GM23338 (cell line): Measurements from ENCODE around the gene MYDGF. TPM values are rescaled to one million over a fixed set of nuclear protein-coding genes. Genes with fewer than 3 reads are reported as not detected.

Experiments
- ATAC-seq: fragments of 200-7000 bp; cut with Tn5 transposase; 3 replicates; pipeline ENCODE4 v1.9.1; 2020
- DNase-seq: peaks from one replicate; pipeline ENCODE4 v3.0.0-alpha.2; 2015; ENCODE audit warnings: low spot score
- H2AFZ ChIP-seq: fragments of 200-600 bp; sonication (generic); 2 replicates; pipeline ENCODE4 v1.8.0; 2016; ENCODE audit warnings: antibody characterized with exemption, mild to moderate bottlenecking, moderate library complexity
- H3F3A ChIP-seq: fragments of 200-600 bp; sonication (generic); replicated peaks from 2 replicates; pipeline ENCODE4 v1.8.0; 2017; ENCODE audit warnings: antibody characterized with exemption, mixed run types, low read depth
- H3K27ac ChIP-seq: fragments of 200-600 bp; sonication (generic); 2 replicates; pipeline ENCODE4 v1.6.1; 2016; ENCODE audit warnings: low read depth
- H3K27me3 ChIP-seq: fragments of 200-600 bp; sonication (generic); 2 replicates; pipeline ENCODE4 v1.8.0; 2016; ENCODE audit warnings: mild to moderate bottlenecking, mixed run types, moderate library complexity; ENCODE audit not compliant: insufficient read depth
- H3K36me3 ChIP-seq: fragments of 200-600 bp; sonication (generic); 2 replicates; pipeline ENCODE4 v1.8.0; 2016; ENCODE audit warnings: mild to moderate bottlenecking; ENCODE audit not compliant: insufficient read depth
- H3K4me1 ChIP-seq: fragments of 200-600 bp; sonication (generic); 2 replicates; pipeline ENCODE4 v1.8.0; 2016; ENCODE audit warnings: mild to moderate bottlenecking, moderate library complexity; ENCODE audit not compliant: insufficient read depth
- H3K4me2 ChIP-seq: fragments of 200-600 bp; sonication (generic); 2 replicates; pipeline ENCODE4 v1.7.1; 2017; ENCODE audit warnings: mixed run types
- H3K4me3 ChIP-seq: fragments of 200-600 bp; sonication (generic); 2 replicates; pipeline ENCODE4 v1.6.1; 2016; ENCODE audit warnings: mixed run types
- H3K79me2 ChIP-seq: fragments of 200-600 bp; sonication (generic); replicated peaks from 2 replicates; pipeline ENCODE4 v1.8.0; 2017; ENCODE audit warnings: mild to moderate bottlenecking; ENCODE audit not compliant: insufficient read depth
- H3K9me2 ChIP-seq: fragments of 200-600 bp; sonication (generic); 2 replicates; pipeline ENCODE4 v1.8.0; 2017; ENCODE audit not compliant: insufficient read depth
- H4K20me1 ChIP-seq: fragments of 200-600 bp; sonication (generic); replicated peaks from 2 replicates; pipeline ENCODE4 v1.8.0; 2017; ENCODE audit warnings: mild to moderate bottlenecking; ENCODE audit not compliant: insufficient read depth
- H3K27ac Mint-ChIP-seq: 2 replicates; pipeline ENCODE4 v1.8.0; 2020; ENCODE audit warnings: inconsistent platforms, mild to moderate bottlenecking, moderate library complexity, mixed read lengths
- H3K27me3 Mint-ChIP-seq: 3 replicates; pipeline ENCODE4 v1.8.0; 2022; ENCODE audit warnings: low read depth, mild to moderate bottlenecking, moderate library complexity, mixed read lengths, inconsistent platforms; ENCODE audit not compliant: insufficient read depth, poor library complexity
- H3K36me3 Mint-ChIP-seq: 3 replicates; pipeline ENCODE4 v1.8.0; 2021; ENCODE audit warnings: low read depth, mild to moderate bottlenecking, inconsistent platforms, moderate library complexity, mixed read lengths
- H3K4me1 Mint-ChIP-seq: 3 replicates; pipeline ENCODE4 v1.8.0; 2020; ENCODE audit warnings: mild to moderate bottlenecking, inconsistent platforms, mixed read lengths
- H3K4me3 Mint-ChIP-seq: 3 replicates; pipeline ENCODE4 v1.8.0; 2021; ENCODE audit warnings: moderate library complexity, mild to moderate bottlenecking, inconsistent platforms, mixed read lengths
- H3K9me3 Mint-ChIP-seq: 3 replicates; pipeline ENCODE4 v1.8.0; 2020; ENCODE audit warnings: moderate library complexity, mild to moderate bottlenecking, inconsistent platforms, mixed read lengths
- CREB1 ChIP-seq: fragments of 250-450 bp; sonication (Bioruptor Pico); IDR thresholded peaks from 2 replicates; pipeline ENCODE4 v1.5.0; 2020; ENCODE audit warnings: low read depth, mild to moderate bottlenecking, moderate library complexity
- EZH2phosphoT487 ChIP-seq: fragments of 200-600 bp; sonication (generic); IDR thresholded peaks from one replicate; pipeline ENCODE4 v1.8.1; 2018; ENCODE audit warnings: antibody characterized with exemption; ENCODE audit not compliant: unreplicated experiment
- POLR2AphosphoS5 ChIP-seq: IDR thresholded peaks from 2 replicates; pipeline ENCODE4 v1.6.1; 2016; ENCODE audit warnings: antibody characterized with exemption, low read depth
- ZNF331 ChIP-seq: fragments of 250-450 bp; sonication (Bioruptor Pico); IDR thresholded peaks from 2 replicates; pipeline ENCODE4 v1.5.0; 2020; ENCODE audit warnings: low read depth, mild to moderate bottlenecking, moderate library complexity
- polyA plus RNA-seq: library from polyadenylated mRNA; unstranded; fragments of >200 nt; fragmentation: Nextera tagmentation; extraction: Ambion mirVana; gene quantifications from 2 replicates; pipeline ENCODE4 v1.2.1, GENCODE V29; 2016
- total RNA-seq: library from RNA; depleted of rRNA; stranded (reverse); fragments of >200 nt; shearing (Covaris generic); gene quantifications from 2 replicates; pipeline ENCODE4 v1.2.3, GENCODE V29; 2014
- TF ChIP-seq, protein P1 (sequence below): fragments of 250-450 bp; sonication (Bioruptor Pico); IDR thresholded peaks from 2 replicates; pipeline ENCODE4 v1.5.0; 2020; ENCODE audit warnings: mild to moderate bottlenecking, moderate library complexity
- TF ChIP-seq, protein P2 (sequence below): IDR thresholded peaks from 2 replicates; pipeline ENCODE4 v1.6.1; 2016; ENCODE audit warnings: antibody characterized with exemption
- TF ChIP-seq, protein P3 (sequence below), 2 experiments: fragments of 200-600 bp in 1 of 2; sonication (generic) in 1 of 2; conservative IDR thresholded peaks; 2 replicates each; pipeline versions ENCODE4 v1.5.1 to v1.6.1; 2016 to 2017; ENCODE audit warnings: antibody characterized with exemption in 2 of 2, low read depth in 2 of 2, mild to moderate bottlenecking in 2 of 2, moderate library complexity in 1 of 2

The MYDGF gene
- total and polyA plus RNA-seq, 2 experiments from 2014 or later = 42.3 to 99.5 TPM

DNA sequence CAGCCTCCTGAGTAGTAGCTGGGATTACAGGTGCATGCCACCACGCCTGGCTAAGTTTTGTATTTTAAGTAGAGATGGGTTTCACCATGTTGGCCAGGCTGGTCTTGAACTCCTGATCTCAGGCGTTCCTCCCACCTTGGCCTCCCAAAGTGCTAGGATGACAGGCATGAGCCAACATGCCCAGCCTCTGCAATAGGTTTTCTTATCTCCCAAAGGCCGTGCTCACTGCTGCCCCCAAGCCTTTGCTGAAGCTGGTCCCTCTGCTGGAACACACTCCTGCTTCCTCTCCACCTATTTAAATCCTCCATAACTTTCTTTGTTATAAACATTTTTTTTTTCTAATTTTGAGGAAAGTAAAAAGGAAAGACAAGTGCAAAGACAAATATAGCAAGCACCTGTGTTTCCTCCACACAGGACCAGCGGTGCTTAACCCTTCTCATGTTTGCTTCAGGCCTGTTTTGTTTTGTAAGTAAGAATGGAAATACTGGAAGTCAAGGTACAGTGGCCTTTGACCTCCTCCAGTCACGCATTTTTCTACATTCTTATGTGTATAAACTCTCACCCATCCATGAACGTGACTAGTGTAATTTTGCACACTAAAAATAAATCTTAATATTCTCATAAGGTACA lies 45.3 kb downstream of the MYDGF start:
- TF ChIP-seq POLR2AphosphoS5 (no peak), ZNF331 (CRISPR knock-in tag) (peak; percentile 71), CREB1 (CRISPR knock-in tag) (no peak), EZH2phosphoT487 (no peak)
- TF ChIP-seq, protein P1, sequence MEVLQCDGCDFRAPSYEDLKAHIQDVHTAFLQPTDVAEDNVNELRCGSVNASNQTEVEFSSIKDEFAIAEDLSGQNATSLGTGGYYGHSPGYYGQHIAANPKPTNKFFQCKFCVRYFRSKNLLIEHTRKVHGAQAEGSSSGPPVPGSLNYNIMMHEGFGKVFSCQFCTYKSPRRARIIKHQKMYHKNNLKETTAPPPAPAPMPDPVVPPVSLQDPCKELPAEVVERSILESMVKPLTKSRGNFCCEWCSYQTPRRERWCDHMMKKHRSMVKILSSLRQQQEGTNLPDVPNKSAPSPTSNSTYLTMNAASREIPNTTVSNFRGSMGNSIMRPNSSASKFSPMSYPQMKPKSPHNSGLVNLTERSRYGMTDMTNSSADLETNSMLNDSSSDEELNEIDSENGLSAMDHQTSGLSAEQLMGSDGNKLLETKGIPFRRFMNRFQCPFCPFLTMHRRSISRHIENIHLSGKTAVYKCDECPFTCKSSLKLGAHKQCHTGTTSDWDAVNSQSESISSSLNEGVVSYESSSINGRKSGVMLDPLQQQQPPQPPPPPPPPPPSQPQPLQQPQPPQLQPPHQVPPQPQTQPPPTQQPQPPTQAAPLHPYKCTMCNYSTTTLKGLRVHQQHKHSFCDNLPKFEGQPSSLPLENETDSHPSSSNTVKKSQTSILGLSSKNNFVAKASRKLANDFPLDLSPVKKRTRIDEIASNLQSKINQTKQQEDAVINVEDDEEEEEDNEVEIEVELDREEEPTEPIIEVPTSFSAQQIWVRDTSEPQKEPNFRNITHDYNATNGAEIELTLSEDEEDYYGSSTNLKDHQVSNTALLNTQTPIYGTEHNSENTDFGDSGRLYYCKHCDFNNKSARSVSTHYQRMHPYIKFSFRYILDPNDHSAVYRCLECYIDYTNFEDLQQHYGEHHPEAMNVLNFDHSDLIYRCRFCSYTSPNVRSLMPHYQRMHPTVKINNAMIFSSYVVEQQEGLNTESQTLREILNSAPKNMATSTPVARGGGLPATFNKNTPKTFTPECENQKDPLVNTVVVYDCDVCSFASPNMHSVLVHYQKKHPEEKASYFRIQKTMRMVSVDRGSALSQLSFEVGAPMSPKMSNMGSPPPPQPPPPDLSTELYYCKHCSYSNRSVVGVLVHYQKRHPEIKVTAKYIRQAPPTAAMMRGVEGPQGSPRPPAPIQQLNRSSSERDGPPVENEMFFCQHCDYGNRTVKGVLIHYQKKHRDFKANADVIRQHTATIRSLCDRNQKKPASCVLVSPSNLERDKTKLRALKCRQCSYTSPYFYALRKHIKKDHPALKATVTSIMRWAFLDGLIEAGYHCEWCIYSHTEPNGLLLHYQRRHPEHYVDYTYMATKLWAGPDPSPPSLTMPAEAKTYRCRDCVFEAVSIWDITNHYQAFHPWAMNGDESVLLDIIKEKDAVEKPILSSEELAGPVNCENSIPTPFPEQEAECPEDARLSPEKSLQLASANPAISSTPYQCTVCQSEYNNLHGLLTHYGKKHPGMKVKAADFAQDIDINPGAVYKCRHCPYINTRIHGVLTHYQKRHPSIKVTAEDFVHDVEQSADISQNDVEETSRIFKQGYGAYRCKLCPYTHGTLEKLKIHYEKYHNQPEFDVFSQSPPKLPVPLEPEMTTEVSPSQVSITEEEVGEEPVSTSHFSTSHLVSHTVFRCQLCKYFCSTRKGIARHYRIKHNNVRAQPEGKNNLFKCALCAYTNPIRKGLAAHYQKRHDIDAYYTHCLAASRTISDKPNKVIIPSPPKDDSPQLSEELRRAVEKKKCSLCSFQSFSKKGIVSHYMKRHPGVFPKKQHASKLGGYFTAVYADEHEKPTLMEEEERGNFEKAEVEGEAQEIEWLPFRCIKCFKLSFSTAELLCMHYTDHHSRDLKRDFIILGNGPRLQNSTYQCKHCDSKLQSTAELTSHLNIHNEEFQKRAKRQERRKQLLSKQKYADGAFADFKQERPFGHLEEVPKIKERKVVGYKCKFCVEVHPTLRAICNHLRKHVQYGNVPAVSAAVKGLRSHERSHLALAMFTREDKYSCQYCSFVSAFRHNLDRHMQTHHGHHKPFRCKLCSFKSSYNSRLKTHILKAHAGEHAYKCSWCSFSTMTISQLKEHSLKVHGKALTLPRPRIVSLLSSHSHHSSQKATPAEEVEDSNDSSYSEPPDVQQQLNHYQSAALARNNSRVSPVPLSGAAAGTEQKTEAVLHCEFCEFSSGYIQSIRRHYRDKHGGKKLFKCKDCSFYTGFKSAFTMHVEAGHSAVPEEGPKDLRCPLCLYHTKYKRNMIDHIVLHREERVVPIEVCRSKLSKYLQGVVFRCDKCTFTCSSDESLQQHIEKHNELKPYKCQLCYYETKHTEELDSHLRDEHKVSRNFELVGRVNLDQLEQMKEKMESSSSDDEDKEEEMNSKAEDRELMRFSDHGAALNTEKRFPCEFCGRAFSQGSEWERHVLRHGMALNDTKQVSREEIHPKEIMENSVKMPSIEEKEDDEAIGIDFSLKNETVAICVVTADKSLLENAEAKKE = no peak
- TF ChIP-seq, protein P2, sequence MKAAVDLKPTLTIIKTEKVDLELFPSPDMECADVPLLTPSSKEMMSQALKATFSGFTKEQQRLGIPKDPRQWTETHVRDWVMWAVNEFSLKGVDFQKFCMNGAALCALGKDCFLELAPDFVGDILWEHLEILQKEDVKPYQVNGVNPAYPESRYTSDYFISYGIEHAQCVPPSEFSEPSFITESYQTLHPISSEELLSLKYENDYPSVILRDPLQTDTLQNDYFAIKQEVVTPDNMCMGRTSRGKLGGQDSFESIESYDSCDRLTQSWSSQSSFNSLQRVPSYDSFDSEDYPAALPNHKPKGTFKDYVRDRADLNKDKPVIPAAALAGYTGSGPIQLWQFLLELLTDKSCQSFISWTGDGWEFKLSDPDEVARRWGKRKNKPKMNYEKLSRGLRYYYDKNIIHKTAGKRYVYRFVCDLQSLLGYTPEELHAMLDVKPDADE = no peak
- TF ChIP-seq, protein P3, sequence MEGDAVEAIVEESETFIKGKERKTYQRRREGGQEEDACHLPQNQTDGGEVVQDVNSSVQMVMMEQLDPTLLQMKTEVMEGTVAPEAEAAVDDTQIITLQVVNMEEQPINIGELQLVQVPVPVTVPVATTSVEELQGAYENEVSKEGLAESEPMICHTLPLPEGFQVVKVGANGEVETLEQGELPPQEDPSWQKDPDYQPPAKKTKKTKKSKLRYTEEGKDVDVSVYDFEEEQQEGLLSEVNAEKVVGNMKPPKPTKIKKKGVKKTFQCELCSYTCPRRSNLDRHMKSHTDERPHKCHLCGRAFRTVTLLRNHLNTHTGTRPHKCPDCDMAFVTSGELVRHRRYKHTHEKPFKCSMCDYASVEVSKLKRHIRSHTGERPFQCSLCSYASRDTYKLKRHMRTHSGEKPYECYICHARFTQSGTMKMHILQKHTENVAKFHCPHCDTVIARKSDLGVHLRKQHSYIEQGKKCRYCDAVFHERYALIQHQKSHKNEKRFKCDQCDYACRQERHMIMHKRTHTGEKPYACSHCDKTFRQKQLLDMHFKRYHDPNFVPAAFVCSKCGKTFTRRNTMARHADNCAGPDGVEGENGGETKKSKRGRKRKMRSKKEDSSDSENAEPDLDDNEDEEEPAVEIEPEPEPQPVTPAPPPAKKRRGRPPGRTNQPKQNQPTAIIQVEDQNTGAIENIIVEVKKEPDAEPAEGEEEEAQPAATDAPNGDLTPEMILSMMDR (conservative IDR thresholded peaks at IDR 0.05; ENCODE audit: low read depth in 2 of 2) = peak; percentile 61 to 72
- H3K27ac Mint-ChIP-seq = no peak overlapping the region
- Histone ChIP-seq H3K4me3 (no peak overlapping the region), H3F3A (no peaks in the 10 kb centered on the region), H3K27me3 (no peaks in the 10 kb centered on the region), H3K36me3 (no peaks in the 10 kb centered on the region), H3K79me2 (no peaks in the 10 kb centered on the region), H2AFZ (no peak overlapping the region), H3K27ac (no peak overlapping the region), H3K9me2 (no peaks in the 10 kb centered on the region), H3K4me1 (no peaks in the 10 kb centered on the region; the same call in 1 of the 2 replicates), H4K20me1 (no peaks in the 10 kb centered on the region), H3K4me2 (no peak overlapping the region)
- DNase-seq (peak; percentile 73), ATAC-seq (peak; percentile 74)
- H3K27me3 Mint-ChIP-seq = peaks cover 7% of the 10 kb centered on the region
- peaks cover 7% of the 10 kb centered on the region; the same call in 1 of the 3 replicates for H3K4me1 Mint-ChIP-seq
- no peaks in the 10 kb centered on the region for H3K9me3 Mint-ChIP-seq
- no peaks in the 10 kb centered on the region for H3K36me3 Mint-ChIP-seq
- H3K4me3 Mint-ChIP-seq = no peak overlapping the region
